ENCODE data around the gene ADAMTS15.
A peak's percentile ranks its signal among the peaks of the same experiment; 100 is the strongest.

Gene ADAMTS15

GRCh38 chr11:130480711-130481140 is 32.3 kb downstream of the ADAMTS15 start:
- peak; percentile 1 for DNase-seq (ENCODE audit: low spot score)
- TF ChIP-seq CTCF (IDR thresholded peaks at IDR 0.05; ENCODE audit: borderline replicate concordance, control extremely low read depth, extremely low read depth, insufficient read depth, missing control alignments) = no peak
- in situ Hi-C loops (cut with MboI; ENCODE audit: low sequenced_read_pairs, unreplicated experiment) = no loop called here

GRCh38 chr11:130483124-130483523 is 34.7 kb downstream of the ADAMTS15 start:
- in situ Hi-C loops (cut with MboI; ENCODE audit: low sequenced_read_pairs, unreplicated experiment) = no loop called here
- peak; percentile 5 for DNase-seq (ENCODE audit: low spot score)
- TF ChIP-seq CTCF (IDR thresholded peaks at IDR 0.05; ENCODE audit: borderline replicate concordance, control extremely low read depth, extremely low read depth, insufficient read depth, missing control alignments) = no peak

DNA sequence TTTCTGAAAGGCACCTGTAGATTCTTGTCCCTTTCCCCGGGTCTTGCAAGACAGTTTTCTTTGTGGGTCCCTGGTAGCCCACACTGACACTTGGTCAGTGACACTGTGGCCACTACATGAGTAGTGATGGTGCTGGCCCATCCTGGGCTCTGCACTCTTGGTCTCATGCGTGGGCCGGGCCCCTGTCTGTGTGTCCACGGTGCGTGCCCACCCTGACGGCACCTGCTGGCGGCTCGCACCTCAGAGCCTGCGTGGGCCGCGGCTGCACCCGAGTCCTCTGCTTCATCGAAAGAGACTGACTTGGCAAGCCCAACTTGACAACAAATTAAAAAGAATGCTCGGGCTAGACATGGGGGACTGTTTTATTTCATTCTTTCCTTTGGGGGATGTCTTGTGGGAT is 37.5 kb downstream of the ADAMTS15 start:
- in situ Hi-C loops (cut with MboI; ENCODE audit: low sequenced_read_pairs, unreplicated experiment) = no loop called here
- DNase-seq (ENCODE audit: low spot score) = no peak
- TF ChIP-seq CTCF (IDR thresholded peaks at IDR 0.05; ENCODE audit: borderline replicate concordance, control extremely low read depth, extremely low read depth, insufficient read depth, missing control alignments) = no peak

GRCh38 chr11:130486391-130486836 is 38.0 kb downstream of the ADAMTS15 start:
- no peak for TF ChIP-seq CTCF (IDR thresholded peaks at IDR 0.05; ENCODE audit: borderline replicate concordance, control extremely low read depth, extremely low read depth, insufficient read depth, missing control alignments)
- in situ Hi-C loops (cut with MboI; ENCODE audit: low sequenced_read_pairs, unreplicated experiment) = no loop called here
- no peak for DNase-seq (ENCODE audit: low spot score)

GRCh38 chr11:130486987-130487923 is 38.8 kb downstream of the ADAMTS15 start:
- in situ Hi-C loops (cut with MboI; ENCODE audit: low sequenced_read_pairs, unreplicated experiment) = no loop called here
- no peak for DNase-seq (ENCODE audit: low spot score)
- TF ChIP-seq CTCF (IDR thresholded peaks at IDR 0.05; ENCODE audit: borderline replicate concordance, control extremely low read depth, extremely low read depth, insufficient read depth, missing control alignments) = no peak

DNA sequence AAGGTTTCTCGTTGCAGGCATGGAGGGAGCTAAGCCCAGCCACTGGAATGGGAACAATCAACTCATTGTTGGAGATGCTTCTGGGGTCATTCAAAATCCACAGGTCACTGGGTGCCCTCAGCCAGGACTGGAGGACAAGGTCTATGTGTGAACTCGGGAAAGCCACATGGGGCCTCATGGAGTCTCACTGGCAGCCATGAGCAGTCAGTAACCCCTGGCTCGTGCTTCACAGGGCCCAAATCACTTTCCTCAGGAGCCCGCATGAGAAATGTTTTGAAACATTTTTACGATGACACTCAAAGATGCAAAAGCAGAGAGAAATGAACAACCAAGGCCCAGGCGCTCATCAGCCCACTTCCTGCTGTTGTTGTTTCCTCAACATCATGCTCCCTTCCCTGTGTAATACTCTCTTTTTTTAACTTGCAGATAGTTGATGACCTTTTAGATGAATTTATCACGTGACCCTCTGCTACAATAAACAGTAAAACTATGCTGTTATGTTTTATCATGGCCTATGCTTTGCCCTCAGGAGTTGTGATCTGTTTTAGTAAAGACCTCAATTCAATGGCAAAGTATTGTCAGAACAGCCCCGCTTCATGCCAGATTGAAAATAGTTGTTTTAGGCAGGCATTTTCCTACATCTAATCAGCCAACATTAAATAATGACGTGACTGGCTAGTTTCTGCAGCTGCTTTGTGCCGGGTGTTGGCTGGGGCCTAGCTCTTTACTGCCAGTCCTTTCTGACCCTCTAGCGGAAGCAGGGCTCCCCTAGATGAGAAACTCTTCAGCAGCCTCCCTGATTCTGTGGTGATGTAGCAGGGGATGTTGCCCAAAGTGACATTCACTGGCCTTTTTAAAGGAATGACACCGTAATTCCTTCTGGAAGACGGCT is 39.7 kb downstream of the ADAMTS15 start:
- no peak for TF ChIP-seq CTCF (IDR thresholded peaks at IDR 0.05; ENCODE audit: borderline replicate concordance, control extremely low read depth, extremely low read depth, insufficient read depth, missing control alignments)
- in situ Hi-C loops (cut with MboI; ENCODE audit: low sequenced_read_pairs, unreplicated experiment) = no loop called here
- DNase-seq (ENCODE audit: low spot score) = no peak

Data from GM13976 (cell line).